ENCODE measurements around the gene CSRNP3.

DNA sequence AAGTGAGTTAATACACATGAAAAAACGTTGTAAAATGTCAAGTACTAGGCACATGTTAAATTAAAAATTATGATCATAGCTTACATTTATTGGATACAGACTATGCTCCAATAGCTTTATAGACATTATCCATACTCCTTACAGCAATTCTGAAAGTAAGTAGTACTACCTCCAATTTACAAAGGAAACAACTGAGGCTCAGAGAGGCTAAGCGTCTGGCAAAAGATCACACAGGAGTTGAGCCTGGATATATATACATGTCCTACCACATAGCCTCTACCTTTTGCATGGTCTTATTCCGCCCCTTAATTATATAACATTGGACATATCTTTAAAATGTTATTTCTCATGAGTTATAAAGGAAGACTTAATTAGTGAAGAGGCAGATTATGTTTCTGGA lies 127.3 kb downstream of the CSRNP3 start:
- TF ChIP-seq POLR2A (IDR thresholded peaks at IDR 0.05; ENCODE audit: low read depth, low read length) (no peak), POLR2AphosphoS5 (IDR thresholded peaks at IDR 0.05; ENCODE audit: low read depth, low read length) (no peak)
